ENCODE data around the gene METTL16.
"Not testable (repeated sequence)": the region's sequence is repeated elsewhere in the genome, so short reads cannot be mapped to it uniquely, and the experiment has no call there.

METTL16 gene

DNA sequence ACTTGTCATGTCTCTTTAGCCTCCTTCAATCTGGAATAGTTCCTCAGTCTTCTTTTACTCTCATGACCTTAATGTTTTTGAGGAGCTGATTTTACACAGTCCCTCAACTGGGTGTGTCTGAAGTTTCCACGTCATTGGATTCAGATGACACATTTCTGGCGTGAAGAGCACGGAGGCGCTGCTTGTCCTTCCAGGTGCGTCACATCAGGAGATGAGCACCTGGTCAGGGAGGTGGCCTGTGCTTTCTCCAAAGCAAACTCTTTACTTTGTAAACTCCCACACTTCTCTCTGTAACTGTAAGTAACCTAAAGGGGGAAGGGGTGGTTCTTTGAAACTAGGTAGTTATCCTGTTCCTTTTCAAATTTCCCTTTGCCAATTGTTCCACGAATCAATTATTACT, 58.4 kb downstream of the METTL16 start:
- TF ChIP-seq, protein P1, sequence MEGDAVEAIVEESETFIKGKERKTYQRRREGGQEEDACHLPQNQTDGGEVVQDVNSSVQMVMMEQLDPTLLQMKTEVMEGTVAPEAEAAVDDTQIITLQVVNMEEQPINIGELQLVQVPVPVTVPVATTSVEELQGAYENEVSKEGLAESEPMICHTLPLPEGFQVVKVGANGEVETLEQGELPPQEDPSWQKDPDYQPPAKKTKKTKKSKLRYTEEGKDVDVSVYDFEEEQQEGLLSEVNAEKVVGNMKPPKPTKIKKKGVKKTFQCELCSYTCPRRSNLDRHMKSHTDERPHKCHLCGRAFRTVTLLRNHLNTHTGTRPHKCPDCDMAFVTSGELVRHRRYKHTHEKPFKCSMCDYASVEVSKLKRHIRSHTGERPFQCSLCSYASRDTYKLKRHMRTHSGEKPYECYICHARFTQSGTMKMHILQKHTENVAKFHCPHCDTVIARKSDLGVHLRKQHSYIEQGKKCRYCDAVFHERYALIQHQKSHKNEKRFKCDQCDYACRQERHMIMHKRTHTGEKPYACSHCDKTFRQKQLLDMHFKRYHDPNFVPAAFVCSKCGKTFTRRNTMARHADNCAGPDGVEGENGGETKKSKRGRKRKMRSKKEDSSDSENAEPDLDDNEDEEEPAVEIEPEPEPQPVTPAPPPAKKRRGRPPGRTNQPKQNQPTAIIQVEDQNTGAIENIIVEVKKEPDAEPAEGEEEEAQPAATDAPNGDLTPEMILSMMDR (IDR thresholded peaks at IDR 0.05; ENCODE audit: low read depth, low read length, missing control alignments) = no peak
- DNase-seq (ENCODE audit: low read depth) = no peak
- H3K4me3 ChIP-seq (ENCODE audit: low read depth, low read length) = no peak overlapping the region

DNA sequence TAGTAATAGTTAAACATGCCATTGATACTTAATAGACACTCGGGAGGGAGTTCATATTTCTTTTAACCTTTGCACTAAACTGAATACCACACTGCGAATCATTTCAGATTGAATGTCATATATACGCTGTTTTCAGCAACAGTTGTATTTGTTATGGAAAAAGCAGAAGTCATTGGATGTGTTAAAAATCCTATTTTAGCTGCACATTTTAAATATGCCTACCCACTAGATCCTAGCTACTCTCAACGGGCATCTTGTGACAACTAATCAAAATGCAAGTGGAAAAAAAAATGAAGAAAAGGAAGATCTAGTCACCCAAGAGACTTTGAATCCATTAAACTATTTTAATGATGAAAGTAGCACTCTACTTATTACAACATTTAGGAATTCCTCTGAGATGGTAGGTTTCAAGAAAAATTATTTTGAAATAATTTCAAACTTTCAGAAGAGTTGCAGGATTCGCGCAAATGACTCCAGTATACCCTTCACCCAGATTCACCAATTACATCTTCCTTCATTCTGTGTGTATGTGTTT, 59.4 kb downstream of the METTL16 start:
- TF ChIP-seq, protein P1 (IDR thresholded peaks at IDR 0.05; ENCODE audit: low read depth, low read length, missing control alignments) = no peak
- no peak overlapping the region for H3K4me3 ChIP-seq (ENCODE audit: low read depth, low read length)
- no peak for DNase-seq (ENCODE audit: low read depth)

DNA sequence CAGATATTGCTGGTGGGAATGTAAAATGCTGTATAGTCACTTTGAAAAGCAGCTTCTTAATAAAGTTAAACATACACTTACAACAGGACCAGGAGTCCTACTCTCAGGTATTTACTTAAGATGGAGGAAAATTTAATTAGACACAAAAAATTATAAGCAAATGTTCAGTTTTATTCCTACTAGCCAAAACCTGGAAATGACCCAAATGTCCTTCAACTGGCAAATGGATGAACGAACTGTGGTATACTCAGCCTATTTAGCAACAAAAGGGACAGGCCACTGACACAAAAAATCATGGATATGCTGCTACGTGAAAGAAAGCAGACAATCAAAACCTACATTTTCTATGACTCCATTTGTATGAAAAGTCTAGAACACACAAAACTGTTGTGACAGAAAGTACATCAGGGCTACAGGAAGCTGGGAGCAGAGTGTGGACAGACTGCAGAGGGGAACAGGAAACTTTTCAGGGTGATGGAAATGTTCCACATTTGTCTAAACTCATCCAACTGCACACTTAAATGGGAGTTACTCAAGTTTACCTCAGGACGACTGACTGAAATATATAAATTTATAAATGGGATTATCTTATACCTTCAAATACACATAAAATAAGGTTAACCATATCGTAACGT, 61.6 kb downstream of the METTL16 start:
- DNase-seq (ENCODE audit: low read depth) = no peak
- no peak overlapping the region for H3K4me3 ChIP-seq (ENCODE audit: low read depth, low read length)

DNA sequence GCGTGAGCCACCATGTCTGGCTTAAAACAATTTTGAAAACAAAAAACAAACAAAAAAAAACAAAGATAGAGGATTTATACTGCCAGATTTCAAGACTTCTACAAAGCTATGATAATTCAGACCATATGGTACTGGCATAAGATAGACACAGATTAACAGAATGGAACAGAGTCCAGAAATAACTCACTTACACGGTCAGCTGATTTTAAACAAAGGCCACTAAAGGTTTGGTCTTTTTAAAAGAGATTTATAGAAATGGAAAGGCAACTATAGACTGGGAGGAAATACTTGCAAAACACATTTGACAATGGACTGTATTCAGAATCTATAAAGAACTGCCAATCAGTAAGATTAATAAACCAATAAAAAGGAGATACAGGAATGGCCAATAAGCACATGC, 62.2 kb downstream of the METTL16 start:
- TF ChIP-seq, protein P1 (IDR thresholded peaks at IDR 0.05; ENCODE audit: low read depth, low read length, missing control alignments) = no peak
- no peak overlapping the region for H3K4me3 ChIP-seq (ENCODE audit: low read depth, low read length)
- DNase-seq (ENCODE audit: low read depth) = no peak

More for the DNA sequence above, 61.6 kb downstream of the METTL16 start:
- TF ChIP-seq, protein P1 (IDR thresholded peaks at IDR 0.05; ENCODE audit: low read depth, low read length, missing control alignments) = no peak

DNA sequence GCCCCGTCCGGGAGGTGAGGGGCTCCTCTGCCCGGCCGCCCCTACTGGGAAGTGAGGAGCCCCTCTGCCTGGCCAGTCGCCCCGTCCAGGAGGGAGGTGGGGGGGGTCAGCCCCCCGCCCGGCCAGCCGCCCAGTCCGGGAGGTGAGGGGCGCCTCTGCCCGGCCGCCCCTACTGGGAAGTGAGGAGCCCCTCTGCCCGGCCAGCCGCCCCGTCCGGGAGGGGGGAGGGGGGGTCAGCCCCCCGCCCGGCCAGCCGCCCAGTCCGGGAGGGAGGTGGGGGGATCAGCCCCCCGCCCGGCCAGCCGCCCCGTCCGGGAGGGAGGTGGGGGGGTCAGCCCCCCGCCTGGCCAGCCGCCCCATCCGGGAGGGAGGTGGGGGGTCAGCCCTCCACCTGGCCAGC, 64.2 kb downstream of the METTL16 start:
- not testable (repeated sequence) for H3K4me3 ChIP-seq (ENCODE audit: low read depth, low read length); DNase-seq (ENCODE audit: low read depth)

DNA sequence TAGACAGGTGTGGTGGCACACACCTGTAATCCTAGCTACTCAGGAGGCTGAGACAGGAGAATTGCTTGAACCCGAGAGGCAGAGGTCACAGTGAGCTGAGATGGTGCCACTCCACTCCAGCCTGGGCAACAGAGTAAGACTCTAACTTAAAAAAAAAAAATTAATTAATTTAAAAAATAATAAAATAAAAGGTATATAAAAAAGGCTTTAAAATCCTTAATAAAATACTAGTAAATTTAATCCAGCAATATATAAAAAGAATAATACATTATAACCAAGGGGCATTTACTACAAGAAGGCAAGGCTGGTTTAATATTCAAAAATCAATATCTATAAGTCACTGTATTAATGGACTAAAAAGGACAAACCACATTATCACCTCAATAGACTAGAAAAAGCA, 66.0 kb downstream of the METTL16 start:
- TF ChIP-seq, protein P1 (IDR thresholded peaks at IDR 0.05; ENCODE audit: low read depth, low read length, missing control alignments) = no peak
- no peak overlapping the region for H3K4me3 ChIP-seq (ENCODE audit: low read depth, low read length)
- DNase-seq (ENCODE audit: low read depth) = no peak

DNA sequence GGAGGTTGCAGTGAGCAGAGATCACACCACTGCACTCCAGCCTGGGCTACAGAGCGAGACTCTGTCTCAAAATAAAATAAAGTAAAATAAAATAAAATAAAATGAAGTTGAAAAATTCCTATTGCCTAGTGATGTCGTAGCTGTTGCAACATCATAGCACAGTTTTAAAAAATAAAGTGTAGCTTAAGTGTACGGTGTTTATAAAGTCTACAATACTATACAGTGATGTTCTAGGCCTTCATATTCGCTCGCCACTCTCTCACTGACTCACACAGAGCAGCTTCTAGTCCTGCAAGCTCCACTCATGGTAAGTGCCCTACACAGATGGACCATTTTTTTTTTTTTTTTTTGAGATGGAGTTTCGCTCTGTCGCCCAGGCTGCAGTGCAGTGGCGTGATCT, 67.3 kb downstream of the METTL16 start:
- no peak overlapping the region for H3K4me3 ChIP-seq (ENCODE audit: low read depth, low read length)
- TF ChIP-seq, protein P1 (IDR thresholded peaks at IDR 0.05; ENCODE audit: low read depth, low read length, missing control alignments) = no peak
- no peak for DNase-seq (ENCODE audit: low read depth)

Data from GM12864 (cell line).